ENCODE data around the gene GTF2F1.
"Not testable (repeated sequence)": the region's sequence is repeated elsewhere in the genome, so short reads cannot be mapped to it uniquely, and the experiment has no call there.

GTF2F1 gene

DNA sequence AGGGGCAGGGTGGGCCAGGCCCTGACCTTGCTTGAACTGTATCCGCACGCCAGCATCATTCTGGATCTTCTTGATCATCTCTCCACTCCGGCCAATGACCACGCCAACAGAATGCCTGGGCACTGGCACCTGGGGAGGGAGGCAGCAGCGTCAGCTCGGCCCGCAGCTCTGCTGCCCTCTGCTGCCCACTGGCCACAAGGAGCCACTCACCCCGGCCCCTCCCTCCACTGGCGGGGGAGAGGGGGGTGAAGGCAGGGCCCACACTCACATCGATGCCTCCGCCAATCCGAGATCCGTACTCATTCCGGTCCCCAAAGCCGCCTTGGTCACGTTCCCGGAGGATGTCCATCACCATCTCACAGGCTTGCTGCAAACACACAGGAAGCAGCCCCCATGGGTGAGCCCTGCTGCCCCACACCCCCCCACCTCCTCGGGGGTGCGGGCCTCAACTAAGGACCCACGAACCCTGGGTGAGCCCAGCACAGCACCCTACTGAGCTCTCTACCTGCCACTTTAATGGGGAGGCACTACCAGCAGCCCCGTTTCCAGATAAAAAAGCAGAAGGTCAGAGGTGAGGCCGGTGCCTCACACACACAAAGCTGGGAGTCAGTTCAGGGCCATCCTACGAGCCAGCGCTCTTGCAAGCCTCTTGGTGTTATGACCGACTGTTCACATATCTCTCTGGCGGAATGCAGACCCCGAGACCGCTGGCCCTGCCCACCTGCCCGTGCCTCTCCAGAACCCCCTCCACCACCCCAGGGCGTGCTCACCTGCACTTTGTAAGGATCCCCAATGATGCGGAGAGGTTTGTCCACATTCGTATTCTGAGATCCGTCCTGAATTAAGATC is 25.0 kb upstream of the GTF2F1 start:
- DNase-seq = no peak

DNA sequence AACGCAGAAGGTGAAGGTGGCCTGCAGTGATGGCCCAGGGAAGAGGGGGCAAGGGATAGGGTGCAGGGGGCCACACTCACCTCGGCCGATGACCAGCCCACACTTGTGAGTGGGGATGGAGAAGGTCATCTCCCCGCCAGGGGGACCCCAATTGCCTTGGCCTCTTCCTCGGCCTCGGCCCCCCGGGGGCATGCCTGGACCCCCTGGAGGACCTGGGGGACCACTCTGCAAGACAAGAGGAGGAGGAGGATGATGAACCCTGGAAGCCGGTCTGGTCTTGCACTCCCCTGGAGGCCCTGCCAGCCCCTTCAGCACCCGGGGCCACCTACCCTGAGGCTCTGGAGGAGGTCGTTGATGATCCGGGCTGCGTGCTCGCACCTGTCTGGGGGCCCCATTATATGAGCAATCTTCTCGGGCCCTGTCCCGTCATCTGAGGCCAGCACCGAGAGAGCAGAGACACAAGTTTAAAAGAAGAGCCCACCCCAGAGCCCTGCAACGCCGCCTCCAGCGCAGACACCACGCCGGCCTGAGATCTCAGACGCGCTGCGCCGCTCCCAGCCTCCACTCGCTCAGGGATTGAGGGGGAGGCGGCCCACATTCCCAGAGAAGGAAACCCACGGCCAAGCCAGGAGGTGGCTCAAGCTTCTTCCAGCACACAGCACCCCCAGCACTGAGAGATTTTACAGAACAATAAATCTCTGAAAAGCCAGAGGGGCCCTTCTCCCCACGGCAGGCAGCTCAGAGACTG is 23.9 kb upstream of the GTF2F1 start:
- DNase-seq = no peak

DNA sequence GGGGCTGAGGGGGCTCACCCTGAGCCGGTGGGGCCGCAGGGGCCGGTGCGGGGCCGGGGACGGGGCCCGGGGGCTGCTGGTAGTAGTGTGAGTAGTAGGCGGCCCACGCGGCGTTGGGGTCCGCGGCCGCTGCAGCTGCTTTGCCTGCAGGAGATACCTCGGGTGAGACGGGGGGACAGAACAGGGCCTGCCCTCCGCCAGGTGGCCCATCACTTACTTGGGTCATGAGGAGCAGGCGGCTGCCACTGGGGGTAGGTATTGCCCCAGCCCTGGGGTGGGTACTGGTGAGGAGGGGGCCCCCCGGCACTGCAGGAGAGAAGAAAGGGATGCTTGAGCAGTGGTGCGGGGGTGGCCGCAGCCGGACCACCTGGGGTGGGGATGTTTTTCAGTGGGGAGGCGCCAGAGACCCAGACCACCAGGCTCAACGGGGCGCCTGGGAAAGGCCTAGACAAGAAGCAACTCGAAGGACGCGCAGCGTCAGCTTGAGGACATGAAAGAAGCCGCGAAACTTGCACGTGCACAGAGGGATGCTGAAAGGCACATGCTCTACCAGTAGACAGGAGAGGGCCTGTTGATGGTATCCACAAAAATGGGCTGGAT is 22.7 kb upstream of the GTF2F1 start:
- no peak for DNase-seq

GRCh38 chr19:6414793-6415590 is 22.0 kb upstream of the GTF2F1 start:
- no peak for DNase-seq

GRCh38 chr19:6413721-6414643 is 21.0 kb upstream of the GTF2F1 start:
- no peak for DNase-seq

GRCh38 chr19:6413291-6413690 is 20.3 kb upstream of the GTF2F1 start:
- no peak for DNase-seq

GRCh38 chr19:6412447-6413091 is 19.6 kb upstream of the GTF2F1 start:
- DNase-seq = peak; percentile 37

DNA sequence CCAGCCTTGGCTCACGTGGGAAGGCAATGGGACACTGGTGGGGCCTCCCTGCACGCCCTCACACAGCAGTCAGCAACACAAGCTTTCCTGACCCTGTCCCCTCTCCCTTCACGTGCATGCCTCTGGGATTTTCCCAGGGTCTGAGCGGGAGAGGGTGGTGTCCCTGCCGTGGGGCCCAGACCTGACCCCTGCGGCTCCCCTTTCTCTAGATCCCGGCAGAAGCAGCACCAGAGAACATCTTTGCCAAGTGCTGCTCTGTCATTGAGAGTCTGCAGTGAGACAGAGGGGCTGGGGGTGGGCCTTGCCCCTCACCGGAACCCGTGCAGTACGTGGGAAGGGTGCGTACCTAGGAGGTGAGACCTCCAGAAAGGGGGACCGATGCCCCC is 19.1 kb upstream of the GTF2F1 start:
- DNase-seq = no peak

- no peak for DNase-seq
Observed at GRCh38 chr19:6409346-6409745, 16.4 kb upstream of the GTF2F1 start.

DNA sequence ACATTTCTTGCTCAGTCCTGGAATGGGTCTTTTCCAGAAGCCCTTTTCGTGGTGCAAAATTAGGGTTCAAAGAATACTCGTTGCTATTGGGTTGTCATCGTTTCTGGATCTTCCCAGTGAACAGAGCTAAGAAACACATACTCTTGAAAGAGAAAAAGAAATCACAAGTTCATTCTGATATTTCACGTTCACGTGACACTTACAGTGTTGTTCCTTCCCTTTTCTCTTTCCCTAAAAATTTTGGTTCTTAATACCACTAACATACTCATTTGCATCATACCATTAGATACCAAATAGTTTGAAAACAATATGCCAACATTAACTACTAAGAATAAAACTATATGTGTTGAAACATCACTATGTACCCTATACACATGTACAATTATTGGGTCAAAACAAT is 13.4 kb upstream of the GTF2F1 start:
- DNase-seq = no peak

- DNase-seq = no peak
Observed at GRCh38 chr19:6402837-6403608, 10.1 kb upstream of the GTF2F1 start.

DNA sequence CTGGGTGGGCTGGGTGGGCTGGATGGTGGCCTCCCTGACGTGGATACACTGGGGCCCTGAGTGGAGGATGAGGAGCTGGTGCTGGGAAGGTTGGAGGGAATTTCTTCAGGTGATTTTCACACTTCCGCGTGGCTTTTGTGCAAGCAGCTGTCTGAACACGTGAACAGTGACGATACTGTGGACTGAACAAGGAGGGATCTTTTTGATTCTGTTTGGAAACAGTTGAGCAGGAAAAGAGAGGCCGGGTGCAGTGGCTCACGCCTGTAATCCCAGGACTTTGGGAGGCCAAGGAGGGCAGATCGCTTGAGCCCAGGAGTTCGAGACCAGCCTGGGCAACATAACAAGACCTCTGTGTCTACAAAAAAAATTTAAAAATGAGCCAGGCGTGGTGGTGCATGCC is 9.1 kb upstream of the GTF2F1 start:
- no peak for DNase-seq

- not testable (repeated sequence) for DNase-seq
Observed at GRCh38 chr19:6400062-6400944, 7.3 kb upstream of the GTF2F1 start.

GRCh38 chr19:6396305-6396704 is 3.3 kb upstream of the GTF2F1 start:
- DNase-seq = no peak

DNA sequence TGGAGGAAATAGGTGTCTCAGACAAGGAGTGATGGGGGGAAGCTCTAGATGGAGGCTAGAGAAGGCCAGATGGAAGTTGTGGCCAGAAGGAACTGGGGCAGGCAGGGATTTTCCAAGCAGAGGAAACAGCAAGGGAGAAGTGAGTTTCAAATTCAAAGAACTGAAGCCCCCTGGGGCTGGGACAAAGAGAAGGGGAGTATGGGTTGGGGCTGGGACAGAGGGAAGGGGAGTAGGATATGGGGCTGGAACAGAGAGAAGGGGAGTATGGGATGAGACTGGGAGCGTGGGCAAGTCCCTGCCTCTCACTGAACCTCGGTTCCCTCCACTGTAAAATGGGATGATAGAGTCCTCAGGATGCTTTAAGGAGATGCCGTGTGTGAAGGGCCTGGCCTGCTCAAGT is 1.9 kb upstream of the GTF2F1 start:
- no peak for DNase-seq

- peak; percentile 78 for DNase-seq
Observed at GRCh38 chr19:6393983-6394412, 1.0 kb upstream of the GTF2F1 start.

DNA sequence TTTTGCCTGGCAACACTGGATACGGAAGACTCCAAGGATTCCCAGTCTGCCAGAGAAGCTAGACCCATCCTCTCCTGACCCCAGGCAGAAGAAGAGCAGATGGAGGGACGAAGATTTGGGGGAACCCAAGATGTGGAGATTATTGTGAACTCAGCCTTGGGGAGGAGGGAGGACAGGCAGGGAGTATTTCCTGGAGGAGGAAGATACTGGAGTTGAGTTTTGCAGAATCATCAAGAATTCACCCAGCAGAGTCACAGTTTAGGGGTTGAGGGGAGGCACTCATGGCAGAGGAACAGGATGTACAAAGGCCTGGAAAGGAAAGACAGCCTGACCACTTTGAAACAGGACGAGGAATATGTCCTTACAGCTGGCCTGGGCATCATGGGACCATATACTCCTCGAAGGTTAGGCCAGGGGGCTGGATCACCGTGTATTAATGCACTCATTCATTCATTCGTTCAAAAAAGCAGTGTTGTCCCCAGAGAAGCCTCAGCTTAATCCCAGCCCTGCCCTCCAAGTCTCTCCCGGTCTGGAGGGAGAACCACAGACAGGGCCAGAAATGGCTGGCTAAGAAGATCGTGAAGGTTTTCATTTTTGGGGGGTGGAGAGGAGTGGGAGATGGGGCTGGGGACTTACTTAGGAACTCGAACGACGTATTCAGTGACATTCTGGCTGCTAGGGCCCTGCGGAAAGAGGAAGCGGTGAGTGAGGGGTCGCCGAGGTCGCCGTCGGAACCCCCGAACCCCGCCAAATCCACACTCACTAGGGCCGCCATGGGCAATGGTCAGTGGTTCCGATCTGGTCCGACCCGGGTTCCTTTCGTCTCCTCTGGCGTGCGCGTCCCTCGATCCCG is 517 bp downstream of the GTF2F1 start:
- DNase-seq = no peak

- DNase-seq = no peak
Observed at GRCh38 chr19:6387372-6387771, 5.6 kb downstream of the GTF2F1 start.

All from CD4-positive, alpha-beta T cell treated with Interferon gamma for 1 hour (primary cell).